ENCODE results near the gene POLD3. TPM values are rescaled to one million over a fixed set of nuclear protein-coding genes. Genes with fewer than 3 reads are reported as not detected.

The POLD3 gene
- total RNA-seq, 4 donors from 2014 or later = 9.1 to 13.6 (median 9.2) TPM

GRCh38 chr11:74687237-74688023 lies 95.0 kb downstream of the POLD3 start:
- Histone ChIP-seq H3K9me3 (no peaks in the 10 kb centered on the region), H3K4me3 (no peak overlapping the region), H3K36me3 (no peaks in the 10 kb centered on the region), H3K27ac (replicated peaks in 1 of 4) (peak overlapping the region in 1 of 4 donors; percentile 15), H3K4me1 (peaks cover 15 to 31% (median 28%) of the 10 kb centered on the region in 4 donors), H3K27me3 (peaks cover 0 to 5% (median 0%) of the 10 kb centered on the region in 4 donors)
- TF ChIP-seq CTCF (IDR thresholded peaks at IDR 0.05) (no peak), POLR2A (IDR thresholded peaks at IDR 0.05; ENCODE audit: low read depth) (no peak), EP300 (IDR thresholded peaks at IDR 0.05) (no peak), POLR2AphosphoS5 (IDR thresholded peaks at IDR 0.05) (no peak)
- DNase-seq (ENCODE audit: extremely low spot score) = no peak
- WGBS = 80% methylated on average over 6 of the region's 6 CpGs
- intact Hi-C loops (cut with DNase I) = no loop called here

- WGBS = 92% methylated on average over 4 of the region's 4 CpGs
- Histone ChIP-seq H3K4me1 (peaks cover 0 to 34% (median 27%) of the 10 kb centered on the region in 4 donors), H3K27me3 (no peaks in the 10 kb centered on the region), H3K36me3 (no peaks in the 10 kb centered on the region), H3K27ac (replicated peaks in 1 of 4) (no peak overlapping the region), H3K9me3 (no peaks in the 10 kb centered on the region), H3K4me3 (no peak overlapping the region)
- intact Hi-C loops (cut with DNase I) = no loop called here
- no peak for DNase-seq (ENCODE audit: extremely low spot score)
- TF ChIP-seq POLR2AphosphoS5 (IDR thresholded peaks at IDR 0.05) (no peak), CTCF (IDR thresholded peaks at IDR 0.05) (no peak), EP300 (IDR thresholded peaks at IDR 0.05) (no peak), POLR2A (IDR thresholded peaks at IDR 0.05; ENCODE audit: low read depth) (no peak)
These were observed 97.3 kb downstream of the POLD3 start for GRCh38 chr11:74689666-74690065.

- no peaks in the 10 kb centered on the region for H3K9me3 ChIP-seq
- no peak for DNase-seq (ENCODE audit: extremely low spot score)
- H3K4me1 ChIP-seq = peaks cover 11 to 55% (median 43%) of the 10 kb centered on the region in 4 donors
- H3K27ac ChIP-seq (replicated peaks in 1 of 4) = no peak overlapping the region
- no peaks in the 10 kb centered on the region for H3K36me3 ChIP-seq
- TF ChIP-seq POLR2A (IDR thresholded peaks at IDR 0.05; ENCODE audit: low read depth) (no peak), EP300 (IDR thresholded peaks at IDR 0.05) (no peak), POLR2AphosphoS5 (IDR thresholded peaks at IDR 0.05) (no peak), CTCF (IDR thresholded peaks at IDR 0.05) (no peak)
- 63% methylated on average over 4 of the region's 4 CpGs for WGBS
- no peaks in the 10 kb centered on the region for H3K27me3 ChIP-seq
- intact Hi-C loops (cut with DNase I) = no loop called here
- H3K4me3 ChIP-seq = no peak overlapping the region
These were observed 99.4 kb downstream of the POLD3 start for GRCh38 chr11:74691755-74692154.

Small RNA genes lying within 50 kb of the gene (small RNA-seq; reads per million reads assigned to genes)
- gene RANP3 (0 reads per million in 3 donors), gene RN7SKP297 (0 reads per million in 3 donors)

Other genes starting within 250 kb of the POLD3 start
- 1 to 10 TPM; 2.5 to 6.4 (median 5.8) TPM for gene PGM2L1, start 194.1 kb upstream of the POLD3 start, total RNA-seq
- gene KCNE3, start 125.0 kb upstream of the POLD3 start, total RNA-seq = 1 to 10 TPM; 6.0 to 9.6 (median 6.8) TPM
- 1 to 10 TPM; 2.2 to 6.7 (median 2.7) TPM for gene LIPT2, start 98.9 kb upstream of the POLD3 start, total RNA-seq
- under 1 TPM in 2 of 4 donors, not detected in 2; 0.40 to 0.50 TPM for gene CHRDL2, start 138.8 kb downstream of the POLD3 start, total RNA-seq
- 10 to 100 TPM; 16.2 to 26.6 (median 20.6) TPM for gene RNF169, start 156.3 kb downstream of the POLD3 start, total RNA-seq

All from esophagus muscularis mucosa (tissue), 4 donors.